ENCODE results near the gene CORO2A. TPM values are rescaled to one million over a fixed set of nuclear protein-coding genes. Genes with fewer than 3 reads are reported as not detected.

Gene CORO2A
- total and polyA plus RNA-seq, 2 of the 8 experiments (the other 6 are each of a cell fraction or from before 2014, with no cell fraction given), result 13.7 to 27.9 TPM

GRCh38 chr9:98202252-98202651, 9.8 kb upstream of the CORO2A start (continued):
- TF ChIP-seq, protein P1, sequence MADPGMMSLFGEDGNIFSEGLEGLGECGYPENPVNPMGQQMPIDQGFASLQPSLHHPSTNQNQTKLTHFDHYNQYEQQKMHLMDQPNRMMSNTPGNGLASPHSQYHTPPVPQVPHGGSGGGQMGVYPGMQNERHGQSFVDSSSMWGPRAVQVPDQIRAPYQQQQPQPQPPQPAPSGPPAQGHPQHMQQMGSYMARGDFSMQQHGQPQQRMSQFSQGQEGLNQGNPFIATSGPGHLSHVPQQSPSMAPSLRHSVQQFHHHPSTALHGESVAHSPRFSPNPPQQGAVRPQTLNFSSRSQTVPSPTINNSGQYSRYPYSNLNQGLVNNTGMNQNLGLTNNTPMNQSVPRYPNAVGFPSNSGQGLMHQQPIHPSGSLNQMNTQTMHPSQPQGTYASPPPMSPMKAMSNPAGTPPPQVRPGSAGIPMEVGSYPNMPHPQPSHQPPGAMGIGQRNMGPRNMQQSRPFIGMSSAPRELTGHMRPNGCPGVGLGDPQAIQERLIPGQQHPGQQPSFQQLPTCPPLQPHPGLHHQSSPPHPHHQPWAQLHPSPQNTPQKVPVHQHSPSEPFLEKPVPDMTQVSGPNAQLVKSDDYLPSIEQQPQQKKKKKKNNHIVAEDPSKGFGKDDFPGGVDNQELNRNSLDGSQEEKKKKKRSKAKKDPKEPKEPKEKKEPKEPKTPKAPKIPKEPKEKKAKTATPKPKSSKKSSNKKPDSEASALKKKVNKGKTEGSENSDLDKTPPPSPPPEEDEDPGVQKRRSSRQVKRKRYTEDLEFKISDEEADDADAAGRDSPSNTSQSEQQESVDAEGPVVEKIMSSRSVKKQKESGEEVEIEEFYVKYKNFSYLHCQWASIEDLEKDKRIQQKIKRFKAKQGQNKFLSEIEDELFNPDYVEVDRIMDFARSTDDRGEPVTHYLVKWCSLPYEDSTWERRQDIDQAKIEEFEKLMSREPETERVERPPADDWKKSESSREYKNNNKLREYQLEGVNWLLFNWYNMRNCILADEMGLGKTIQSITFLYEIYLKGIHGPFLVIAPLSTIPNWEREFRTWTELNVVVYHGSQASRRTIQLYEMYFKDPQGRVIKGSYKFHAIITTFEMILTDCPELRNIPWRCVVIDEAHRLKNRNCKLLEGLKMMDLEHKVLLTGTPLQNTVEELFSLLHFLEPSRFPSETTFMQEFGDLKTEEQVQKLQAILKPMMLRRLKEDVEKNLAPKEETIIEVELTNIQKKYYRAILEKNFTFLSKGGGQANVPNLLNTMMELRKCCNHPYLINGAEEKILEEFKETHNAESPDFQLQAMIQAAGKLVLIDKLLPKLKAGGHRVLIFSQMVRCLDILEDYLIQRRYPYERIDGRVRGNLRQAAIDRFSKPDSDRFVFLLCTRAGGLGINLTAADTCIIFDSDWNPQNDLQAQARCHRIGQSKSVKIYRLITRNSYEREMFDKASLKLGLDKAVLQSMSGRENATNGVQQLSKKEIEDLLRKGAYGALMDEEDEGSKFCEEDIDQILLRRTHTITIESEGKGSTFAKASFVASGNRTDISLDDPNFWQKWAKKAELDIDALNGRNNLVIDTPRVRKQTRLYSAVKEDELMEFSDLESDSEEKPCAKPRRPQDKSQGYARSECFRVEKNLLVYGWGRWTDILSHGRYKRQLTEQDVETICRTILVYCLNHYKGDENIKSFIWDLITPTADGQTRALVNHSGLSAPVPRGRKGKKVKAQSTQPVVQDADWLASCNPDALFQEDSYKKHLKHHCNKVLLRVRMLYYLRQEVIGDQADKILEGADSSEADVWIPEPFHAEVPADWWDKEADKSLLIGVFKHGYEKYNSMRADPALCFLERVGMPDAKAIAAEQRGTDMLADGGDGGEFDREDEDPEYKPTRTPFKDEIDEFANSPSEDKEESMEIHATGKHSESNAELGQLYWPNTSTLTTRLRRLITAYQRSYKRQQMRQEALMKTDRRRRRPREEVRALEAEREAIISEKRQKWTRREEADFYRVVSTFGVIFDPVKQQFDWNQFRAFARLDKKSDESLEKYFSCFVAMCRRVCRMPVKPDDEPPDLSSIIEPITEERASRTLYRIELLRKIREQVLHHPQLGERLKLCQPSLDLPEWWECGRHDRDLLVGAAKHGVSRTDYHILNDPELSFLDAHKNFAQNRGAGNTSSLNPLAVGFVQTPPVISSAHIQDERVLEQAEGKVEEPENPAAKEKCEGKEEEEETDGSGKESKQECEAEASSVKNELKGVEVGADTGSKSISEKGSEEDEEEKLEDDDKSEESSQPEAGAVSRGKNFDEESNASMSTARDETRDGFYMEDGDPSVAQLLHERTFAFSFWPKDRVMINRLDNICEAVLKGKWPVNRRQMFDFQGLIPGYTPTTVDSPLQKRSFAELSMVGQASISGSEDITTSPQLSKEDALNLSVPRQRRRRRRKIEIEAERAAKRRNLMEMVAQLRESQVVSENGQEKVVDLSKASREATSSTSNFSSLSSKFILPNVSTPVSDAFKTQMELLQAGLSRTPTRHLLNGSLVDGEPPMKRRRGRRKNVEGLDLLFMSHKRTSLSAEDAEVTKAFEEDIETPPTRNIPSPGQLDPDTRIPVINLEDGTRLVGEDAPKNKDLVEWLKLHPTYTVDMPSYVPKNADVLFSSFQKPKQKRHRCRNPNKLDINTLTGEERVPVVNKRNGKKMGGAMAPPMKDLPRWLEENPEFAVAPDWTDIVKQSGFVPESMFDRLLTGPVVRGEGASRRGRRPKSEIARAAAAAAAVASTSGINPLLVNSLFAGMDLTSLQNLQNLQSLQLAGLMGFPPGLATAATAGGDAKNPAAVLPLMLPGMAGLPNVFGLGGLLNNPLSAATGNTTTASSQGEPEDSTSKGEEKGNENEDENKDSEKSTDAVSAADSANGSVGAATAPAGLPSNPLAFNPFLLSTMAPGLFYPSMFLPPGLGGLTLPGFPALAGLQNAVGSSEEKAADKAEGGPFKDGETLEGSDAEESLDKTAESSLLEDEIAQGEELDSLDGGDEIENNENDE (IDR thresholded peaks at IDR 0.05; ENCODE audit: insufficient replicate concordance, low read length), result no peak
- TF ChIP-seq SUZ12 (IDR thresholded peaks at IDR 0.05; ENCODE audit: low read length), result no peak
- TF ChIP-seq RAD21 (IDR thresholded peaks at IDR 0.05 in 1 of 2, conservative IDR thresholded peaks at IDR 0.05 in 1 of 2; ENCODE audit: low read depth in 2 of 2, low read length in 2 of 2), result no peak
- no peak for TF ChIP-seq GTF2F1 (IDR thresholded peaks at IDR 0.05; ENCODE audit: borderline replicate concordance, low read depth, low read length)
- TF ChIP-seq ZNF274 (IDR thresholded peaks at IDR 0.05; ENCODE audit: borderline replicate concordance, extremely low read depth, low read length), result no peak
- no peak for TF ChIP-seq FOSL1 (IDR thresholded peaks at IDR 0.05; ENCODE audit: insufficient read depth, low read depth, low read length)
- TF ChIP-seq NANOG (IDR thresholded peaks at IDR 0.05; ENCODE audit: insufficient read depth, low read depth, low read length, poor library complexity, severe bottlenecking), result no peak
- TF ChIP-seq TCF12 (IDR thresholded peaks at IDR 0.05; ENCODE audit: low read depth, low read length), result no peak
- TF ChIP-seq EP300 (IDR thresholded peaks at IDR 0.05; ENCODE audit: borderline replicate concordance in 1 of 2, low read depth in 2 of 2, low read length in 2 of 2), result no peak
- TF ChIP-seq TAF1 (IDR thresholded peaks at IDR 0.05; ENCODE audit: low read depth, low read length), result no peak
